Measurements from ENCODE around the gene TBC1D20. TPM values are rescaled to one million over a fixed set of nuclear protein-coding genes. Genes with fewer than 3 reads are reported as not detected.

Gene TBC1D20
- total RNA-seq, 1 donor: 64.8 TPM

DNA sequence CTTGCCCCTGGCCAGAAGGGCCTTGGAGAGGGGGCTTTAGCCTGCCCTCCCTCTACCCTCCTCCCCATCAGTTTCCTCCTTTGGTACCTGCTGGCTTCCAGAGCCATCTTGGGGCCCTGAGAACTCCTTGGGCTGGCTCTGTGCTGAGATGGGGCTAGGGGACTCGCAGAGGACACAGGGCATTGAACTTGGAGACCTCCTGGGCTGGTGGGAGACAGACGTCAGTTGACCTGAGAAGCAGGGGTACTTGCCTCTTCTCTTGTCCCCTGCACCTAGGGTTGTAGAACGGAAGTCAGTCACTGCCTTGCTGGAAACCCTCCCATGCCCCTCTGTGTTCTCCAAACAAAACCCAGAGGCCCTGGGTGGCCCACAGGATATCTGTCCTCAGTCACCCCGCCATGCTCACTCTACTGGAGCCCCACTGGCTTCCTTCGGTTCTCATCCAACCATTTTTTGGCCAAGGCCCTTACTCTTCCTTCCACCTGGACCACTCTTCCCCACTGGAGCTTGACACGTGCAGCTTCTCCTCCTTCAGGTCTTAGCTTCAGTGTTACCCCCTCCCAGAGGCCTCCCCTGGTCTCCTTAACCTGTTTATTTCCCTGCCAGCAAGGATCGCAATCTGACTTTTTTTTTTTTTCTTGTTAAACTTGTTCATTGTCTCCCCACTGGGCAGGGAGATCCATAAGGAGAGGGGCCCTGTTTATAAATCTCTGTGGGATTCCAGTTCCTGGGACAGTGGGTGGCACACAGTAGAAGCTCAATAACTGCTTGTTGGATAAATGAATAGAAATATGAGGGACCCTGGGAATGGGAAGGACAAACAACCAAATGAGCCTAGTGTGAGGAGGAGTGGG is 53.3 kb downstream of the TBC1D20 start:
- H3K4me2 ChIP-seq (ENCODE audit: insufficient read depth, low read length): peak overlapping the region; percentile 95
- peaks cover 19% of the 10 kb centered on the region for H3K4me1 ChIP-seq (ENCODE audit: insufficient read depth, low read length)
- H3K4me3 ChIP-seq (ENCODE audit: insufficient read depth, low read length): peak overlapping the region; percentile 95
- peak overlapping the region; percentile 86 for H3K27ac ChIP-seq (ENCODE audit: low read depth, low read length)
- H3K79me2 ChIP-seq (ENCODE audit: insufficient read depth, low read length): peaks cover 56% of the 10 kb centered on the region
- H4K20me1 ChIP-seq (ENCODE audit: insufficient read depth, low read length): peaks cover 20% of the 10 kb centered on the region
- peaks cover 23% of the 10 kb centered on the region for H3K36me3 ChIP-seq (ENCODE audit: insufficient read depth, low read length)
- no peaks in the 10 kb centered on the region for H3K9me3 ChIP-seq (ENCODE audit: low read depth, low read length)
- TF ChIP-seq, protein P1, sequence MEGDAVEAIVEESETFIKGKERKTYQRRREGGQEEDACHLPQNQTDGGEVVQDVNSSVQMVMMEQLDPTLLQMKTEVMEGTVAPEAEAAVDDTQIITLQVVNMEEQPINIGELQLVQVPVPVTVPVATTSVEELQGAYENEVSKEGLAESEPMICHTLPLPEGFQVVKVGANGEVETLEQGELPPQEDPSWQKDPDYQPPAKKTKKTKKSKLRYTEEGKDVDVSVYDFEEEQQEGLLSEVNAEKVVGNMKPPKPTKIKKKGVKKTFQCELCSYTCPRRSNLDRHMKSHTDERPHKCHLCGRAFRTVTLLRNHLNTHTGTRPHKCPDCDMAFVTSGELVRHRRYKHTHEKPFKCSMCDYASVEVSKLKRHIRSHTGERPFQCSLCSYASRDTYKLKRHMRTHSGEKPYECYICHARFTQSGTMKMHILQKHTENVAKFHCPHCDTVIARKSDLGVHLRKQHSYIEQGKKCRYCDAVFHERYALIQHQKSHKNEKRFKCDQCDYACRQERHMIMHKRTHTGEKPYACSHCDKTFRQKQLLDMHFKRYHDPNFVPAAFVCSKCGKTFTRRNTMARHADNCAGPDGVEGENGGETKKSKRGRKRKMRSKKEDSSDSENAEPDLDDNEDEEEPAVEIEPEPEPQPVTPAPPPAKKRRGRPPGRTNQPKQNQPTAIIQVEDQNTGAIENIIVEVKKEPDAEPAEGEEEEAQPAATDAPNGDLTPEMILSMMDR (IDR thresholded peaks at IDR 0.05; ENCODE audit: extremely low read depth, low read depth, low read length): no peak
- H2AFZ ChIP-seq (ENCODE audit: low read length): peak overlapping the region; percentile 88
- no peaks in the 10 kb centered on the region for H3K27me3 ChIP-seq (ENCODE audit: insufficient read depth, low read length)
- peak; percentile 85 for DNase-seq (ENCODE audit: insufficient read length, low spot score, missing footprints)

DNA sequence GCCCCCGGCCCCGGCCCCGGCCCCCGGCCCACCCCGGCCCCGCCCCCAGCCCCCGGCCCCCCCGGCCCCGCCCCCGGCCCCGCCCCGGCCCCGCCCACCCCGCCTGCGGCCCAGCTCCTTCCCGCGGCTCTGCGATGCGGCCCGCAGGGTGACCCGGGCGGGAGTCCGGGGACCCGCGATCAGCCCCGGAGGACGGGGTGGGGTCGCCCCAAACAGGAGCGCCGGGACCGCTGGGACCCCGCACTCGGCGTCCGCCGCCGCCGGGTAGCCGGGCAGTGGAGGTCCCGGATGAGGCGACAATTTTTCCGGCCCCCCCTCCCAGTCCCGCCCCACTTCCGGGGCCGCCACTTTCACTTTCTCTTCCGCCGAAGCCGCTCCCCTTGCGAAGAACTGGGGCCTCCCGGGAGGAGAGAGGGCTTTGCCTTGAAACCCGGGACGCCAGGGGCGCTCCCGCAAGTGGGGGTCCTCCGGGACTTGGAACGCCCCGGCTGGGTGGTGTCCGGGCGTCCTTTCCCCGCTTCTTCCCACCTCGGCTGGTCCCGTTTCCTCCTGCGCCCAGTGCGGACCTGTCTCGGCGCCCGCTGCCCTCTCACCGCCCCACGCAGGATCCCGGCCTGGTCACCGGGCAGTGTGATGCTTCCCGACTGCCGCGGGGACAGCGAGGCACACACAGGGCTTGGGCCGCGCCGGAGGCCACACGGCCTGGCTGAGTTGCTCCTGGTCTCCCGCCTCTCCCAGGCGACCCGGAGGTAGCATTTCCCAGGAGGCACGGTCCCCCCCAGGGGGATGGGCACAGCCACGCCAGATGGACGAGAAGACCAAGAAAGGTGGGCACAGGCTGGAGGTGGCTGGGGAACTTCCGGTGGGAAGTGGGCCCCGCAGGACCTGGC is 54.1 kb downstream of the TBC1D20 start, which contains the start of gene RBCK1:
Gene RBCK1 (plus strand): TSS at position 347 of the 890 bp plus-strand sequence. CDS start 459 bp downstream, at position 806.
- H3K4me2 ChIP-seq (ENCODE audit: insufficient read depth, low read length): peak within 1 kb of the TSS; percentile 96
- H3K9me3 ChIP-seq (ENCODE audit: low read depth, low read length): no peaks in the 10 kb centered on the region
- H4K20me1 ChIP-seq (ENCODE audit: insufficient read depth, low read length): peaks cover 20% of the 10 kb centered on the region
- H3K36me3 ChIP-seq (ENCODE audit: insufficient read depth, low read length): peaks cover 23% of the 10 kb centered on the region
- TF ChIP-seq, protein P1 (IDR thresholded peaks at IDR 0.05; ENCODE audit: extremely low read depth, low read depth, low read length): no peak
- peak; percentile 100 for DNase-seq (ENCODE audit: insufficient read length, low spot score, missing footprints)
- peak within 1 kb of the TSS; percentile 99 for H2AFZ ChIP-seq (ENCODE audit: low read length)
- H3K4me3 ChIP-seq (ENCODE audit: insufficient read depth, low read length): peak within 1 kb of the TSS; percentile 95
- H3K4me1 ChIP-seq (ENCODE audit: insufficient read depth, low read length): peaks cover 19% of the 10 kb centered on the region
- H3K27ac ChIP-seq (ENCODE audit: low read depth, low read length): peak within 1 kb of the TSS; percentile 86
- peaks cover 48% of the 10 kb centered on the region for H3K79me2 ChIP-seq (ENCODE audit: insufficient read depth, low read length)
- no peaks in the 10 kb centered on the region for H3K27me3 ChIP-seq (ENCODE audit: insufficient read depth, low read length)

DNA sequence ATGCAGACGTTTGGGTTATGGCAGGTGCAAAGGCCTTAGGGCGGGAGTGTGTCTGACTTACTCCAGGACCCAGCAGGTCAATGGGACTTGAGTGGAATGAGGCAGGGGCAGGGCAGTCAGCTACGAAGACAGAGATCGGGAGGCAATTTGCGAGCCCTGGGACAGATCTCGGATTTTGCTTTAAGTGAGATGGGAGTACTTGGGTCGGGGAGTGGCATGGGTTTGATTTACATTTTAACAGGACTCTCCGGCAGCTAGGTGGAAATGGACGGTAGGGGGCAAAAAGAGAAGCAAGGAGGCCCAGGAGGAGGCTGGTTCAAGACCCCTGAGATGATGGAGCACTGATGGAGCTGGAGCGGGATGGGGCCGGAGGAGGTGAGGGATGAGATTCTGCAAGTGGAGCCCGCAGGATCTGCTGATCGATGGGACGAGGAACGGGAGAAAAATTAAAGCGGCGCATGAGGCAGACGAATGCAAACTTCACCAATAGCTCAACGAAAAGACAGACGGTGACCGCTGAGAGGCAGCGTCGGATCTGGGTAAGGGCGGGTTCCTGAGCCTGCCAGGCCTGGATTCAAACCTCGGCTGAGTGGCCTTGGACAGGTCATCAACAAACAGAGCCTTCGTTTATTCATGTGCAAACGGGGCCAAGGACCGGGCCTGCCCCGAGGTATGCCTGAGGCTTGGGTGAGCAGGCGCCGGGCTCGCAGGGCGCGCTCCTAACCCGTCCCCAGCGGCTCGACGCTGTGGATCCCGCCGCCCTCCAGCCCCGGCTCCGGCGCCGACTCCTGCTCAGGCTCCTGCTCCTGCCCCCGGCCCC is 55.0 kb downstream of the TBC1D20 start:
- DNase-seq (ENCODE audit: insufficient read length, low spot score, missing footprints): peak; percentile 98
- no peaks in the 10 kb centered on the region for H3K27me3 ChIP-seq (ENCODE audit: insufficient read depth, low read length)
- TF ChIP-seq, protein P1 (IDR thresholded peaks at IDR 0.05; ENCODE audit: extremely low read depth, low read depth, low read length): peak; percentile 37

More for the DNA sequence above, 55.0 kb downstream of the TBC1D20 start:
- Histone ChIP-seq H4K20me1 (ENCODE audit: insufficient read depth, low read length) (peaks cover 20% of the 10 kb centered on the region), H3K4me2 (ENCODE audit: insufficient read depth, low read length) (peak overlapping the region; percentile 96), H3K36me3 (ENCODE audit: insufficient read depth, low read length) (peaks cover 23% of the 10 kb centered on the region), H2AFZ (ENCODE audit: low read length) (peak overlapping the region; percentile 99), H3K4me3 (ENCODE audit: insufficient read depth, low read length) (peak overlapping the region; percentile 76), H3K27ac (ENCODE audit: low read depth, low read length) (peak overlapping the region; percentile 37), H3K79me2 (ENCODE audit: insufficient read depth, low read length) (peaks cover 40% of the 10 kb centered on the region), H3K9me3 (ENCODE audit: low read depth, low read length) (no peaks in the 10 kb centered on the region), H3K4me1 (ENCODE audit: insufficient read depth, low read length) (peaks cover 19% of the 10 kb centered on the region)
